GM12874 (cell line): ENCODE results near the gene MED20.

Experiments used
- TF ChIP-seq, protein P1 (sequence below): IDR thresholded peaks from 2 replicates; pipeline ENCODE4 v1.5.1; 2011; ENCODE audit warnings: low read depth, mild to moderate bottlenecking, control low read depth, low read length, moderate library complexity; ENCODE audit not compliant: insufficient read depth

MED20 gene

DNA sequence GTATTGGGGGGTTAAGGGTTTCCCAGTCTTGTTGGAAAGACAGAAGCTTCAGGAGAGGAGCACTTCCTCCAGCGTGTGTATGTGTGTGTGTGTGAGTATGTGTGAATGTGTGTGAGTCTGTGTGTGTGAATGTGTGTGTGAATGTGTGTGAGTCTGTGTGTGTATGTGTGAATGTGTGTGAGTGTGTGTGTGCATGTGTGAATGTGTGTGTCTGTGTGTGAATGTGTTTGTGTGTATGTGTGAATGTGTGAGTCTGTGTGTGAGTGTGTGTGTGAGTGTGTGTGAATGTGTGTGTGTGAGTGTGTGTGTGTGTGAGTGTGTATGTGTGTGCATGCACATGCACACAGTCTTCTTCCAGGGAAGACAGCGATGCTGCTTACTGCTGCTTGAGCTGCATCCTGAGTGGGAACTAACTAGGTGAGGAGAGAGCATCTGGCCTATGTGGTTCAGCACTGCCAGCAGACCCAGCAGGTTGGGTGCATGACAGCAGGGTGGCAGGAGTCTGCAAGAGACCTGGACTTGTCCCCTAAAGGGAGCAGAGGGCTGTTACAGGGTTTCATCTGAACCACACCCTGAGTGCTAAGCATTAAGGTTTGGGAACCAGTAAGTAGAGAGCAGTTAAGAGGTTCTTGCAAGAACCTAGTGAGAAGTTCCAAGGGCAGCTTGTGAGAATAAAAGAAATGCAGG, 43.4 kb upstream of the MED20 start:
- TF ChIP-seq, protein P1, sequence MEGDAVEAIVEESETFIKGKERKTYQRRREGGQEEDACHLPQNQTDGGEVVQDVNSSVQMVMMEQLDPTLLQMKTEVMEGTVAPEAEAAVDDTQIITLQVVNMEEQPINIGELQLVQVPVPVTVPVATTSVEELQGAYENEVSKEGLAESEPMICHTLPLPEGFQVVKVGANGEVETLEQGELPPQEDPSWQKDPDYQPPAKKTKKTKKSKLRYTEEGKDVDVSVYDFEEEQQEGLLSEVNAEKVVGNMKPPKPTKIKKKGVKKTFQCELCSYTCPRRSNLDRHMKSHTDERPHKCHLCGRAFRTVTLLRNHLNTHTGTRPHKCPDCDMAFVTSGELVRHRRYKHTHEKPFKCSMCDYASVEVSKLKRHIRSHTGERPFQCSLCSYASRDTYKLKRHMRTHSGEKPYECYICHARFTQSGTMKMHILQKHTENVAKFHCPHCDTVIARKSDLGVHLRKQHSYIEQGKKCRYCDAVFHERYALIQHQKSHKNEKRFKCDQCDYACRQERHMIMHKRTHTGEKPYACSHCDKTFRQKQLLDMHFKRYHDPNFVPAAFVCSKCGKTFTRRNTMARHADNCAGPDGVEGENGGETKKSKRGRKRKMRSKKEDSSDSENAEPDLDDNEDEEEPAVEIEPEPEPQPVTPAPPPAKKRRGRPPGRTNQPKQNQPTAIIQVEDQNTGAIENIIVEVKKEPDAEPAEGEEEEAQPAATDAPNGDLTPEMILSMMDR, result no peak

DNA sequence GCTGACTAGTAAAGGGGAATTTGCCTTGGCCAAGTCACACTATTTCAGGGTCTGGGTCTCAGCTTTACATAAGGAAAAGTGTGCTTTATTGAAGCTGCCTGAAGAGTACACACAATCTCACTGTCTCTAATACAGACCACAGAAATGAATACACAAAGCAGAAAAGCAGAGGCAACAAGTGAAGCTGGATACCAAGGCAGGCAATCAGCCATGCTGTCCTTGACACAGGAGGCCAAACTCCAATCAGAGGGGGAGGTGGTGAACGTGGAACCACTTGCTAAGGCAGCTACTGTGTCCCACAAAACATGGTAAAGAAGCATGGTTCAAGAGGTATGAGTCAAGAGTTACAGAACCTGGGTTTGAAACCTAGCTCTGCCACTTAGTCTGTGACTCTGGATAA, 42.4 kb upstream of the MED20 start:
- TF ChIP-seq, protein P1, result no peak

DNA sequence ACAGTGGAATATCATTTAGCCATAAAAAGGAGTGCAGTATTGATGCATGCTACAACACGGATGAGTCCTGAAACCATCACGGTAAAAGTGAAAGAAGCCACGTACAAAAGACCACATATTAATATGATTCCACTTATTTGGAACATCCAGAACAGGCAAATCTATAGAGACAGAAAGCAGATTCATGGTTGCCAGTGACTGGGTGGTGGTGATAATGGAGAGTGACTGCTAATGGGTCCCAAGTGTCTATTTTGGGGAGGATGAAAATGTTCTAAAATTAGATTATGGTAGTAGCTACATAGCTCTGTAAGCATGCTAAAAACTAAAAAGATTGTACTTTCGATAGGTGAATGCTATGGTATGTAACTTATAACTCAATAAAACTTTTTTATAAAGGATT, 39.1 kb upstream of the MED20 start:
- TF ChIP-seq, protein P1, result no peak

DNA sequence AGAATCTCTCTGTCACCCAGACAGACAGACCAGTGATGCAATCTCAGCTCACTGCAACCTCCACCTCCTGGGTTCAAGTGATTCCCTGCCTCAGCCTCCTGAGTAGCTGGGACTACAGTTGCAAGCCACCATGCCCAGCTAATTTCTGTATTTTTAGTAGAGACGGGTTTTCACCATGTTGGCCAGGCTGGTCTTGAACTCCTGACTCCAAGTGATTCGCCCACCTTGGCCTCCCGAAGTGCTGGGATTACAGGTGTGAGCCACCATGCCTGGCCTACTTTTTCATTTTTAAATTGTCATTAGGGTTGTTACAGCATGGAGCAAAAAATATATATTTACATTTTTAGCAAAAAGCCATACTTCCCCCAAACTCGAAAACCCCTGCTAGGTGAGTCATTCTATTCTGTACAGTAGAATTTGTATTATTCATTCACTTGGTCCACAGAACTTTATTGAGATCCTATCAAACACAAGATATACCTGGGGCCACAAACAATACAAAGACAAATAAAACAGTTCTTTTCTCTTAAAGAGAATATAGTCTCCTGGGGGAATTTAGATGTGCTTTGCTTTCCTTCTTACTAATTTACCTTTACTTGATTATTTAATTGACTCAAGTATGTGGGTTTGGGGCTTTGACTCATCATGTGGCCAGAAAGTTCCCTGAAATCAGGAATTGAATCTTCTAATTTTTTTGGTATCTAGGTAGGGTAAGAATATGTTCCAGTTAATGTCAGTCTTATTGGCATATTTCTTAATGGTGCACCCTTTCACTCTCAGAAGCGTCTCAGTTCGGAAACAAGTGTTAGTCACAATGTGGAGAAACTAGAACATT, 37.3 kb upstream of the MED20 start:
- TF ChIP-seq, protein P1, result no peak

DNA sequence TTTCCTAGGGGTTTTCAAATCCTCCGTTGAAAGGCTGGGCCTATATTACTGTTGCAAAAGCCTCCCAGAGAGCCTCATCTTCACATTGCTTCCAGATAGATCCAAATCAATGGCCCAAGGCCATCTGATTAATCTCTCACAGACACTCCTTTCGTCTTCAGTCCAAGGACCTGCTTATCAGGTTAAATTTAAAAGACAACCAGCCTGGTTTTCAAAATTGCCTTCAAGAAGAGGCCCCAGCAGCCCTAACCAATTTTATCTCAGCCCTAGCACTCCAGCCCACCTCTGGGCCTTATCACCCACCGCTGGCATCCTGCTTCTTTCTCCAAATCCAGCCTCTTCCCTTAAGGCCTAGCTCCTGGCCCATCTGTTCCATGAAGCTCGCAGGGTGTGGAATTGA, 36.2 kb upstream of the MED20 start:
- TF ChIP-seq, protein P1, result no peak

DNA sequence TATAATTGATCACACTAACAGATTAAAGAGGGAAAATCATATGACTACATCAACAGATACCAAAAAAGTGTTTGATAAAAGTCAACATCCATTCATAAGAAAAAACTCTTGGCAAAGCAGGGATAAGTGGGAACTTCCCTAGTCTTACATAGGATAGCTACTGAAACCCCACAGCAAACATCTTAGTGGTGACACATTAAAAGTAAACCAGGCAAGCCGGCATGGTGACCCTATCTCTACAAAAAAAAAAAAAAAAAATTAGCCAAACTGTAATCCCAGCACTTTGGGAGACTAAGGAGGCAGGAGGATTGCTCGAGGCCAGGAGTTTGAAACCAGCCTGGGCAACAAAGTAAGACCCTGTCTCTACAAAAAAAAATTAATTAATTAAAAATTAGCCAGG, 34.5 kb upstream of the MED20 start:
- TF ChIP-seq, protein P1, result no peak

DNA sequence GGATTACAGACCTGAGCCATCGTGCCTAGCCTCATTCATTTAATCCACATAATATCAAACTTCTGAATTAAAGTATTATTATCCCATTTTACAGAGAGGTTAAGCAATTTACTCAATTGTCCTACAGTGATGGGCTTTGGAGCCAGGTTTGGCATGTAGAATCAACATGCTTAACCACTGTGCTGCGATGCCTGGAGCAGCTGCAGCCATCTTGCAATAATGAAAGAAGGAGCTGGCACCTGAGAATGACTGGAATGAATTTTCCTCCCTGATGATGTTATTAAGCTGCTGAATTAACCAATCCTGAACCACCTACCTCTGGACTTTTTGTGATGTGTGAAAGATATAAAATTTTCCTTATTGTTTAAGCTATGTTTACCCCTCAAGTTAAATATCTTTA, 33.7 kb upstream of the MED20 start:
- TF ChIP-seq, protein P1, result no peak
